BLaER1 (cell line): ENCODE results near the gene NOXRED1.

Source experiments
- H3K27ac ChIP-seq: shearing (Covaris generic); formaldehyde crosslinking; 2 replicates; pipeline ENCODE4 v1.8.1; 2022
- H3K27me3 ChIP-seq: shearing (Covaris generic); formaldehyde crosslinking; 2 replicates; pipeline ENCODE4 v1.8.1; 2022
- H3K36me3 ChIP-seq: shearing (Covaris generic); formaldehyde crosslinking; 2 replicates; pipeline ENCODE4 v1.8.1; 2022
- H3K4me1 ChIP-seq: shearing (Covaris generic); formaldehyde crosslinking; 2 replicates; pipeline ENCODE4 v1.8.1; 2022
- H3K4me2 ChIP-seq: shearing (Covaris generic); formaldehyde crosslinking; 2 replicates; pipeline ENCODE4 v1.8.1; 2022
- H3K4me3 ChIP-seq: shearing (Covaris generic); formaldehyde crosslinking; 2 replicates; pipeline ENCODE4 v1.8.1; 2022
- H3K9ac ChIP-seq: shearing (Covaris generic); formaldehyde crosslinking; 2 replicates; pipeline ENCODE4 v1.8.1; 2022
- H3K9me3 ChIP-seq: shearing (Covaris generic); formaldehyde crosslinking; 2 replicates; pipeline ENCODE4 v1.8.1; 2022
- H4K20me1 ChIP-seq: shearing (Covaris generic); formaldehyde crosslinking; 2 replicates; pipeline ENCODE4 v1.8.1; 2022
- Cebpa-rat ChIP-seq: shearing (Covaris generic); IDR thresholded peaks from 2 replicates; pipeline ENCODE4 v1.8.1; 2022

NOXRED1 gene

DNA sequence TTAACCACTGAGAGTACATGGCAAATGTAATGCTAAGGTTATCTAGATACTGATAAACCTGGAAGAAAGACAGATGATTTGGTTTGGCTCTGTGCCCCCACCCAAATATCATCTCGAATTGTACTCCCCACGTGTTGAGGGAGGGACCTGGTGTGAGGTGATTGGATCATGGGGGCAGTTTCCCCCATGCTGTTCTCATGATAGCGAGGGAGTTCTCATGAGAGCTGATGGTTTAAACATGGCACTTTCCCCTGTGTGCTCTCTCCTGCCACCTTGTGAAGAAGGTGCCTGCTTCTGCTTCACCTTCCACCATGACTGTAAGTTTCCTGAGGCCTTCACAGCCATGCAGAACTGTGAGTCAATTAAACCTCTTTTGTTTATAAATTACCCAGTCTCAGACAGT, 14.2 kb downstream of the NOXRED1 start:
- Histone ChIP-seq H3K4me1 (peaks cover 5% of the 10 kb centered on the region; the same call in 1 of the 2 replicates), H3K36me3 (no peaks in the 10 kb centered on the region), H3K4me2 (no peak overlapping the region), H4K20me1 (no peaks in the 10 kb centered on the region), H3K27me3 (no peaks in the 10 kb centered on the region), H3K9me3 (no peaks in the 10 kb centered on the region), H3K9ac (no peak overlapping the region), H3K27ac (no peak overlapping the region), H3K4me3 (no peak overlapping the region)
- TF ChIP-seq Cebpa-rat, result no peak

DNA sequence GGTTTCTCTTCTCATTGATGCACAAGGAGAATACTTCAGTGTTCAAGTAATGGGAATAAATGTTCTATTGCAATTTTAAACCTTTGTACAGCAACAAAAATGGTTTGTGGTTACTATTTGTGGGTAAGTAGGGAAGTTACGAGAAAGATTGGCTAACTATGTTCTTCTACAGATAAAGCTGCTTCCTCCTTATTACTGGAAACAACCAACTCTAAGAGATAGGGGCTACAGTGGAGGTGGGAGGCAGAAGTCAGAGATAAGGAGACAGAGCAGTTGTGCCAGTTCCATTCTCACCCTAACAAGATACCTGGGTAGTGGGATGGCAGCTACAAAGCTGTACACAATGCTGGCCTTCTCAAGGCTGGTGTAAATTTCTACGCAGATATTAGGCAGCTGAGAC, 16.2 kb downstream of the NOXRED1 start:
- peak overlapping the region; percentile 0; the same call in 1 of the 2 replicates for H3K4me2 ChIP-seq
- H3K27me3 ChIP-seq, result no peaks in the 10 kb centered on the region
- H3K9ac ChIP-seq, result no peak overlapping the region
- no peaks in the 10 kb centered on the region for H3K36me3 ChIP-seq
- H3K4me1 ChIP-seq, result peaks cover 5% of the 10 kb centered on the region; the same call in 1 of the 2 replicates
- no peak overlapping the region for H3K27ac ChIP-seq
- no peak overlapping the region for H3K4me3 ChIP-seq
- H4K20me1 ChIP-seq, result no peaks in the 10 kb centered on the region
- no peaks in the 10 kb centered on the region for H3K9me3 ChIP-seq
- no peak for TF ChIP-seq Cebpa-rat

DNA sequence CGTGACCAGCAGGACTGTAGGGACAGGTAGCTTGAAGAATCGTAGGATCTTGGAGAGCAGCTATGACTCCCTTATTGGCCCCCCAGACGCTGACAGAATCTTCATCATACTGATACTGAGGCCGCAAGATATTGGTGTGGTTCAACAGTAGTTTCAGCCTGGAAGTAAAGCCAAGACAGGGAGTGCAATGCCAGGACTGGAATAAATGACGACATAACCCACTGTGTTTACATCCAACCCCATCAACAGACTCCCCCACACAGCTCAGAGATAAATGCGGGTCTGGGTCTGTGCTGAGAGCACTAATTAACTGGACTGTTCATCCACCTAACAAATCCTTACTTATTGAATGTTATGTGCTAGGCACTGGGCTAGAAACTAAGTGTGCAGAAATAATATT, 16.6 kb downstream of the NOXRED1 start:
- H3K27me3 ChIP-seq, result no peaks in the 10 kb centered on the region
- no peak overlapping the region for H3K4me3 ChIP-seq
- peaks cover 5% of the 10 kb centered on the region; the same call in 1 of the 2 replicates for H3K4me1 ChIP-seq
- H3K36me3 ChIP-seq, result no peaks in the 10 kb centered on the region
- no peaks in the 10 kb centered on the region for H3K9me3 ChIP-seq
- no peak overlapping the region for H3K27ac ChIP-seq
- no peak for TF ChIP-seq Cebpa-rat
- H3K9ac ChIP-seq, result no peak overlapping the region
- no peak overlapping the region for H3K4me2 ChIP-seq
- H4K20me1 ChIP-seq, result no peaks in the 10 kb centered on the region

DNA sequence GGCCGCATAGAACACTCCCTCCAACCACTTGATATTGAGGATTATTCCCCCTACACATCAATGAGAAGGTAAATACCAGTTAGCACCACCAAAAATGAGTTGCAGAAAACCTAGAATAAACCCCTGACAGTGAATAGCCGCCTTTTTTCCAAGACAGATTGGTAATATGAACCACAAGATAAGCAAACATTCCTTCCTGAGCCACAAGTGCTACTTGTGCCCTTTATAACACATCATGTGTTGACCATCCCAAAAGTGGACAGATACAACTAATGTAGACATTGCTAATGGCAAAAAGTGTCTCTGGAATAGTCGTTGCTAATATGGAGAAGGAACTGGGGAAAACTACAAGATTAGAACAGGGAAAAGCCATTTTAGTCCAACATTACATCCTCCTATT, 17.2 kb downstream of the NOXRED1 start:
- Histone ChIP-seq H3K9me3 (no peaks in the 10 kb centered on the region), H3K4me3 (no peak overlapping the region), H3K9ac (no peak overlapping the region), H3K27ac (no peak overlapping the region), H4K20me1 (no peaks in the 10 kb centered on the region), H3K4me2 (no peak overlapping the region), H3K27me3 (no peaks in the 10 kb centered on the region), H3K36me3 (no peaks in the 10 kb centered on the region), H3K4me1 (peaks cover 5% of the 10 kb centered on the region; the same call in 1 of the 2 replicates)
- TF ChIP-seq Cebpa-rat, result no peak

DNA sequence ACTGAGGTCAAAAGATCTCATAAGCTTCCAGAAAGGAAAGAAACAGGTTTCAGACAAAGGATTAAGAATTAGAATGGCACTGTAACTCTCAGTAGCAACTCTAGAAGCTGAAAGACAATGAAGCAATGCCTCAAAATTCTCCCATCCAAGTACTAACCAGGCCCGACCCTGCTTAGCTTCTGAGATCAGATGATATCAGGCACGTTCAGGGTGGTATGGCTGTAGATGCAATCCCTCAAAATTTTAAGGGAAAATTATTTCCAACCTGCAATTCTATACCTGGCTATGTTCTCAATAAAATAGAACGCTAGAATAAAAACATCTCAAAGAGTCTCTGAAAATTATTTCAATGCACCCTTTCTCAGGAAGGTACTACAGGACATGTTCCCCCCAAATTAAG, 19.6 kb downstream of the NOXRED1 start:
- no peaks in the 10 kb centered on the region for H3K27me3 ChIP-seq
- no peak overlapping the region for H3K4me3 ChIP-seq
- H3K9me3 ChIP-seq, result no peaks in the 10 kb centered on the region
- no peak overlapping the region for H3K9ac ChIP-seq
- H3K4me1 ChIP-seq, result peaks cover 5% of the 10 kb centered on the region; the same call in 1 of the 2 replicates
- no peaks in the 10 kb centered on the region for H3K36me3 ChIP-seq
- no peak overlapping the region for H3K4me2 ChIP-seq
- TF ChIP-seq Cebpa-rat, result no peak
- no peaks in the 10 kb centered on the region for H4K20me1 ChIP-seq
- H3K27ac ChIP-seq, result no peak overlapping the region

DNA sequence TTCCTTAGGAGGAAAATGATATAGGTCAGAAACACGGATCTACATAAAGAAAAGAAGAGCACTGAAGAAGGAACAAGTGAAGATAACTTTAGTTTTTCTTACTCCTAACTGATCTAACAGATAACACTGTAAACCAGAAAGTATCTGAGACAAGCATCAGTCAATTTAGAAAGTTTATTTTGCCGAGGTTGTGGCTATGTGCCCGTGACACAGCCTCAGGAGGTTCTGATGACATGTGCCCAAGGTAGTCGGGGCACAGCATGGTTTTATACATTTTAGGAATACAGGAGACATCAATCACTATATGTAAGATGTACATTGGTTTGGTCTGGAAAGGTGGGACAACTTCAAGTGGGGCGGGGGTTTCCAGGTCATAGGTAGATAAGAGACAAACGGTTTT, 23.1 kb downstream of the NOXRED1 start:
- H3K4me2 ChIP-seq, result no peak overlapping the region
- H3K9ac ChIP-seq, result no peak overlapping the region
- no peak overlapping the region for H3K4me3 ChIP-seq
- TF ChIP-seq Cebpa-rat, result no peak
- no peaks in the 10 kb centered on the region for H3K36me3 ChIP-seq
- H4K20me1 ChIP-seq, result no peaks in the 10 kb centered on the region
- H3K27me3 ChIP-seq, result no peaks in the 10 kb centered on the region
- H3K27ac ChIP-seq, result no peak overlapping the region
- H3K9me3 ChIP-seq, result peaks cover 7% of the 10 kb centered on the region
- H3K4me1 ChIP-seq, result no peaks in the 10 kb centered on the region

DNA sequence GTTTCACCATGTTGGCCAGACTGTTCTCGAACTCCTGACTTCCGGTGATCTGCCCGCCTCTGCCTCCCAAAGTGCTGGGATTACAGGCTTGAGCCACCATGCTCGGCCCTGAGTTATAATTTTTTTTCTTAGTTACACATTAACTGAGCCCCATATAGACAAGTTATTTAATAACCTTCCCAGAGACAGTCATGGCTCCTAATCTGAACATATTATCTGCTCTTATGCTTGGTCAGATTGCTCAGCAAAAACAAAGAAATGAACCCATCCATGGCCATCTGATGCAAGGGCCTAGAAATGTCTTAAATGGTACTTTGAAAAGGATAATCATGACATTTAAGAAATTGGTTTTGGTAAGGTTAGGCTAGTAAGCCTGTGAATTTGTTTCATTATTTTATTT, 33.1 kb downstream of the NOXRED1 start:
- Histone ChIP-seq H3K4me3 (no peak overlapping the region), H3K4me2 (no peak overlapping the region), H3K4me1 (no peaks in the 10 kb centered on the region), H4K20me1 (no peaks in the 10 kb centered on the region), H3K36me3 (no peaks in the 10 kb centered on the region), H3K9me3 (no peaks in the 10 kb centered on the region), H3K27me3 (no peaks in the 10 kb centered on the region), H3K27ac (no peak overlapping the region), H3K9ac (no peak overlapping the region)
- TF ChIP-seq Cebpa-rat, result no peak

DNA sequence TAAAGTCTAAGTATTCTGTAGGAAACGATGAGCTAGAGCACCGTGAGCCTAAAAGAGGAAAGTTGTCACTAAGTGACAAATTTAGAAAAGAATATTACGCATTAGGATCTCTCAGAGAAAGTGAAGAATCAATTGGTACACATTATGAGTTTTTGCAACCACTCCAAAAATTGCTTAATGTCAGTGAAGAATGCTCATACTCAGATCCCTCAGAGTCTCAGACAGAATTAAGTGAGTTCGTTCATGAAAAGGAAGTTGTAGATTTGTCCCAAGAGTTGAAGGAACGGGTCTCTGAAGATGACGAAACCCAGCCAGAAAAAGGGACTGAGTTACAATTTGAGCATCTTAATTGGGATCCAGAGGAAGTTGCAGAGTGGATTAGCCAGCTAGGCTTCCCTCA, 44.6 kb downstream of the NOXRED1 start:
- no peak for TF ChIP-seq Cebpa-rat

DNA sequence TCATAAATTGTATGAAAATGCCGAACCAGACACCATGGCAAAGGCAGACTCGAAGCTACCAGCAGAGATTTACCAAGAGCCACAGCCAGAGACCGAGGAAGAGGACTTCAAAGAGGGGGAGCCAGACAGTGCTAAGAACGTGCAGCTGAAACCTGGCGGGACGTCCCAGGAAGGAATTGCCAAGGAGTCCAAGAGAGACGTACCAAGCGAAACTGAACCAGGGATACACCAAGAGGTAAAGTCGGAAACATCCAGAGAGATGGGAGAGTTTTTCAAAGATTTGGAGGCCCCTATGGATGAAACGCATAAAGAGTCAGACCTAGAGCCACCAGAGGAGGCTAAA, 45.9 kb downstream of the NOXRED1 start:
- Histone ChIP-seq H3K9ac (peak overlapping the region; percentile 91; the same call in 1 of the 2 replicates), H3K36me3 (no peaks in the 10 kb centered on the region), H3K4me3 (peak overlapping the region; percentile 90), H3K9me3 (no peaks in the 10 kb centered on the region), H4K20me1 (no peaks in the 10 kb centered on the region), H3K27ac (no peak overlapping the region), H3K4me2 (peak overlapping the region; percentile 93), H3K4me1 (peaks cover 22% of the 10 kb centered on the region), H3K27me3 (no peaks in the 10 kb centered on the region)
- TF ChIP-seq Cebpa-rat, result no peak

More for the DNA sequence above, 44.6 kb downstream of the NOXRED1 start:
- no peak overlapping the region for H3K27ac ChIP-seq
- no peak overlapping the region for H3K4me3 ChIP-seq
- H3K9ac ChIP-seq, result no peak overlapping the region
- H3K27me3 ChIP-seq, result no peaks in the 10 kb centered on the region
- no peaks in the 10 kb centered on the region for H3K36me3 ChIP-seq
- no peaks in the 10 kb centered on the region for H4K20me1 ChIP-seq
- H3K9me3 ChIP-seq, result no peaks in the 10 kb centered on the region
- no peak overlapping the region for H3K4me2 ChIP-seq
- H3K4me1 ChIP-seq, result peaks cover 21% of the 10 kb centered on the region

DNA sequence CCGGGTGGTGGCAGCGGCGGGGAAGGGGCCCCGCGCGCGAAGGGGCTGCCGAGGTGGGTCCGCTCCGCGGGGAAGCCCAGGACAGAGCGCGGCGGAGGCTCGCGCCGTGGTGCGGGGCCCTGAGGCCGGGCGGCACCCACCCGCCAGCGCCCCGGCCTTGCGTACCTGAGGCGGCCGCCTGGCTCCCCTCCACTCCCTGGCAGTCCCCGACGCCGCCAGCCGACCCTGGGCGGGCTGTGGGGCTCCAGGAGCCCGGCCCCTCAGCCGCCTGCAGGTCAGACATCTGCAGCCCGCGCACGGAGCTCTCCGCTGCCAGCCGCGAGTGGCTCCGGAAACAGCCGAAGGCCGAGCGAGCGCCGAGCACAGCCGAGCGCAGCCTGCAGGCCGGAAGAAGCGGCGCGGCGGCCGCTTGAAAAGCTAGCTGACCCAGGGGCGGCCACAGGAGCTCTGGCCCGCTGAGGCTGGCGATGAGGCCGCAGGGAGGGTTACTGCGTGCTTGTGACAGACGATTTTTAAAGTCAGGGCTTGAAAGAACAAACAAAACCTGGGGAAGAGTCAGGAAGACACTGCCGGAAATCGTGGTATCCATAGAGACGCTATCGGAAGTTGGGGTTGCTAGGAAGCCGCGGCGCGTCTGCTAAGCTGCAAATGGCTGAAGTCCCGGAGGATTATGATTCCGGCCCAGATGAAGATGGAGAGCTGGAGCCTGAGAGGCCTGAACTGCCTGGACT, 46.4 kb downstream of the NOXRED1 start, which contains the start of the genes SAMD15 and TMED8:
SAMD15 (plus strand) TSS at position 609 of the 731 bp plus-strand sequence; CDS start at position 649, 40 bp downstream.
TMED8 (minus strand) TSS at position 324 of the 731 bp plus-strand sequence; CDS start at position 283, 41 bp downstream.
- peak within 1 kb of the TSS; percentile 85 for H3K27ac ChIP-seq
- H3K4me2 ChIP-seq, result peak within 1 kb of the TSS; percentile 93
- TF ChIP-seq Cebpa-rat, result no peak
- no peaks in the 10 kb centered on the region for H3K9me3 ChIP-seq
- H4K20me1 ChIP-seq, result no peaks in the 10 kb centered on the region
- peak within 1 kb of the TSS; percentile 90 for H3K4me3 ChIP-seq
- no peaks in the 10 kb centered on the region for H3K27me3 ChIP-seq
- H3K36me3 ChIP-seq, result no peaks in the 10 kb centered on the region
- H3K4me1 ChIP-seq, result peaks cover 28% of the 10 kb centered on the region
- H3K9ac ChIP-seq, result peak within 1 kb of the TSS; percentile 91
